Measurements from ENCODE around the gene ACKR4. TPM values are rescaled to one million over a fixed set of nuclear protein-coding genes. Genes with fewer than 3 reads are reported as not detected.
"Not testable (repeated sequence)": the region's sequence is repeated elsewhere in the genome, so short reads cannot be mapped to it uniquely, and the experiment has no call there.

ACKR4 gene
- total RNA-seq, 1 donor from 2014 or later: 4.4 TPM

DNA sequence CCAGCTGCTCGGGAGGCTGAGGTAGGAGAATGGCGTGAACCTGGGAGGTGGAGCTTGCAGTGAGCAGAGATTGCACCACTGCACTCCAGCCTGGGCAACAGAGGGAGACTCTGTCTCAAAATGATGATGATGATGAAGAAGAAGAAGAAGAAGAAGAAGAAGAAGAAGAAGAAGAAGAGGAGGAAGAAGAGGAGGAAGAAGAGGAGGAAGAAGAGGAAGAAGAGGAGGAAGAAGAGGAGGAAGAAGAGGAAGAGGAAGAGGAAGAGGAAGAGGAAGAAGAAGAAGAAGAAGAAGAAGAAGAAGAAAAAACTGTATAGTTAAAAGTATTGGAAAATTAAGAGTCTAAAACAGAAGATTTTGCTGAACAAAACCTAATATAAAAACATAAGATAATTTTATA lies 44.4 kb downstream of the ACKR4 start:
- not testable (repeated sequence) for DNase-seq (ENCODE audit: low read depth, low spot score)

DNA sequence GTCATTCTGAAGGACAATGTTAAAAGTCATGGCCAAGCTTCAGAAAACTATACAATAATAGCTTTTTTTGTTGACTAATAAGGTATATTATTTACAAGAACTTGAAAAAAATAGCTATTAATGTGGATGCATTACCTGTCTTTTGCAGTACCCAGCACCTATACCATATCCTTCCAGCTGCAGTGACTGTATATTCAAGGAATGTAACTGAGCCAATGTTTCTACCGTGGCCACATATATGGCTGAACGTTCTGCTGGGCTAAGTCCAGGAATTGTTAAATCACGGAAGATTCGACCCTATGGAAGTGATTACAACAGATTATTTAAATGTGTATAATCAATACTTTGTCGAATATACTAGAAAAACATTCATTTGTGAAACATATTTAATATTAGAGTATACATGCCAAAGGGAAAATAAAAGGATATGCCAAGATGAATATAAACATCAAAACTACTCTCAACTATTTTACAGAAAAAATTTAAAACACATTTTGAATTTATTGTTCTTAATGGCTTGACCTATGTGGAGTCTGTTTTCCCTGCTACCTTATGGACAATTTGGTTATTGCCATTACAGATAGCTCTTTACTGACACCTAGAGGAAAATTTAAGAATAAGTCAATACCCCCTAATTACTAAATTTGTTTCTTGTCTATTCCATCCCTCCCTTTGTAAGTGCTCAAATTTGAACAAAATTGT lies 44.9 kb downstream of the ACKR4 start:
- no peak for DNase-seq (ENCODE audit: low read depth, low spot score)

DNA sequence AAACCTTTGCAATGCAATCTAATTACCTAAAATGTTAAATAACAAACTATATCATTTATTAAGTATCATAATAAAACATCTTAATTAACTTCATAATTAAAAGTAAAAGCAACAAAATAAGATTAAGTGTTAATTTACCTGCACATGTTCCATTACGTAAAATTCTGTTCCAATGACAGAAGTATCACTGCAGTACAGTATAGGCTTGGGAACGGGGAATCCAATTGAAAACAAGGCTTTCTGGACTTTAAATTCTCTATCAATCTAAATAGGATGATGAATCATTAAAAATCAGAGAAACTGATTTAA lies 45.4 kb downstream of the ACKR4 start:
- DNase-seq (ENCODE audit: low read depth, low spot score): no peak

DNA sequence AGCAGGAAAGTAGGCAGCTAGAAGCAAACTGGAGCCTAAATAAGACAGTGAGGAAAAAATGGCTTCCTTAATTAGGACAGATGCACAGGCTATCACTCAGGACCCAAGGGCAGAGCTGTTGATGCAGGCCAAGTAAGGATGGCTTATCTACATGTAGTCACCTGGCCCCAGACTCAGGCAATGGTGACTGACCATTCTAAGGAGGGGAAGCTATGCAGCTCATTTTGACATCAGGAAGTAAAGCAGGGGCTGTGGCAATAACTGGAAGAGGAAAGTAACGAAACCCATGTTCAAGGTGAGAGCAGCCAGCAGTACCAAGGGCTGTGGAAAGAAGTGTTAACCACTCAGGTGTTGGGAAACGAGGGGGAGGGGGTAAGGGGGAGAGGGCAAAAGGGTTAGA lies 46.3 kb downstream of the ACKR4 start:
- no peak for DNase-seq (ENCODE audit: low read depth, low spot score)

DNA sequence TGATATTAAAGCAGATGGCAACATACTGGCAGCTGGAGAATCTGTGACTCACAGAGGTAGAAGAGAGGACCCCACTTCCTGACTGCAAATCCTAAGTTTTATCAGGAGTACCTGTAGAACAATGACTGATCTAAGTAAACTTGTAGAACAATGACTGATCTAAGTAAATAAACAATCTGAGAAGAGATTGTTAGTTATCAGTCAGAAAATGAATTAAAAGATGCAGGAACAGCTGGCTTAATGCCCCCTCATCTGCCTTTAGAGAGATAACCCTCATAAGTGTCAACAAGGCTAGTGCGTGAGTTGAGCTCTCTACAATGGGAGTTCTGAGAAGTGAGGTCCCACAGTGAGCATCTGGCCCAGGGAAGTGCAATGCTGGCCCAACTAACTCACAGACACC lies 48.0 kb downstream of the ACKR4 start:
- DNase-seq (ENCODE audit: low read depth, low spot score): no peak

DNA sequence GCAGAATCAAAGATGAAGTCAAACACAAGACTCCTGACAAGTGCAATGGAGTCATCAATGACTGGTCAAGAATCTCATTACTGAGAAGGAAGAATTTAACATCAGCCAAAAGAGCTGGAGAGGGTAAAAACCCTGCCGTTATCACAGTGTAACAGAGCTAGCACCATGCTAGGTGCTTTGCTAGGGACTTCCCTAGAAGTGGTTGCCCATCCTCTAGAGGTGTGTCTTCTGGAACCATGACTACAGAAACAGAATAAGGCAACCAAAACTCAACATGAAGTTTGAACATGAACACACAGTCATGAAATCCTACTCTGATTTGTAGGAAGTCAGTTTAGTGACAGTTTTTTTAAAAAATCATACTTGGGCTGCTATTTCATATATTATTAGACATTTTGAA lies 53.1 kb downstream of the ACKR4 start:
- DNase-seq (ENCODE audit: low read depth, low spot score): no peak

Other genes starting within 250 kb of the ACKR4 start
- 63.0 and 75.6 TPM in 2 replicates for gene DNAJC13, start 179.8 kb upstream of the ACKR4 start, total RNA-seq
- gene ACAD11, start 62.5 kb downstream of the ACKR4 start, total RNA-seq: 20.7 and 28.2 TPM in 2 replicates
- 34.0 and 62.7 TPM in 2 replicates for gene UBA5, start 63.1 kb downstream of the ACKR4 start, total RNA-seq
- 19.7 and 22.5 TPM in 2 replicates for gene NPHP3, start 125.1 kb downstream of the ACKR4 start, total RNA-seq